LNCAP (cell line): ENCODE data around the gene CDKAL1.

Source experiments
- CTCF ChIP-seq: fragments of 450-650 bp; IDR thresholded peaks from 2 replicates; pipeline ENCODE4 v1.5.1; 2017; ENCODE audit warnings: mild to moderate bottlenecking

Gene CDKAL1

GRCh38 chr6:20605581-20605980 lies 71.3 kb downstream of the CDKAL1 start:
- TF ChIP-seq CTCF = no peak

DNA sequence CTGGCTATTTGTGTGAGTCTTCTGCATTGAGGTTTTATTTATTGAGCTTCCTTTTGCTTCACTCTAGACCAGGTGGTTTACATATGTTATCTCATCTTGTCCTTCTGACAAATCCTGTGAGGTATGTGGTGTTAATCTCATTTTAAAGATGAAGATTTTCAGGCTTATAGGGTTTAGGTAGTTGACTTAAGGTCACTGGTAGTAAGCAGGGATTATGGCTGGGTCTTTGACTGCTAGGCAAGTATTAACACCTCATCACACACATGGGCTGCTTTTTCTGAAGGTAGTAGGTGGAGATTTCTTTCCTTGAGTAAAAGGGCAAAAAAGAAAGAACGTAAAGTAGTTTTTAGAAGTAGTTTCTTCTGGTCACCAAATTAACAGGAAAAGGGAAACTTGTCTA lies 72.6 kb downstream of the CDKAL1 start:
- TF ChIP-seq CTCF = no peak

DNA sequence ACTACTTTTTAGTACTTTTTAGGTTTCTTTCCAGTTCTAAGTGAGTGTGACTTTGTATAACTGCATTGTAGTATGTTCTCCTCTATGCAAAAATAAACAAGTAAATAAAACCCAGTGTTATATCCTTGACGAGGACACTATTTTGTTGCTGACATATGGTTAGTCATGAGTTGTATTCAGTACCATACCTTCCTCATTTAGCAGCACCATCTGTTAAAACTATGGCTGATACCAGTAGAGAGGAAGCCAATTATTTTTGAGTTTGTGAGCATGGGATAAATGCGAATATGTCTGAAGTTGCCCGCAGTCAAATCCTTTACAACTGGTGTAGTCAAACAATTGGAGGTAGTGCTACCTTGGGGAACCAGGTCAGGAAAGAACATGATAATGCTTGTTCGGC lies 74.1 kb downstream of the CDKAL1 start:
- TF ChIP-seq CTCF = no peak

DNA sequence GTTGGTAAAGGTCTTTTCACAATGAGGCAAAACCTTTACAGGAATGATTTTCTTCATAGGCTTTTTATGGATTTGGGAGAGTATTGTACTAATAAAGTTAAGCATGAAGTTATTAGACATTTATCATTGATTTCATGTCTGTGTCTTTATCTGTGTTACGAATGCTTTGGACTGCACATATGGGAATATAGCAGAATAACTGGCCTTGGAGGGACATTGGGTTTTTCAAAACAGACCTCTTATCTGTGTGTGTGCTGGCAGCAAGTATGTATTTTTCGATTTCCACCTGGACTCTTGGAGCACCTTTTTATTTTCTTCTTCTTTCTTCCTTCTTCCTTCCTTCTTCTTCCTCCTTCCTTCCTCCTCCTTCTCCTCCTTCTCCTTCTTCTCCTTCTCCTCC lies 74.6 kb downstream of the CDKAL1 start:
- TF ChIP-seq CTCF = no peak

DNA sequence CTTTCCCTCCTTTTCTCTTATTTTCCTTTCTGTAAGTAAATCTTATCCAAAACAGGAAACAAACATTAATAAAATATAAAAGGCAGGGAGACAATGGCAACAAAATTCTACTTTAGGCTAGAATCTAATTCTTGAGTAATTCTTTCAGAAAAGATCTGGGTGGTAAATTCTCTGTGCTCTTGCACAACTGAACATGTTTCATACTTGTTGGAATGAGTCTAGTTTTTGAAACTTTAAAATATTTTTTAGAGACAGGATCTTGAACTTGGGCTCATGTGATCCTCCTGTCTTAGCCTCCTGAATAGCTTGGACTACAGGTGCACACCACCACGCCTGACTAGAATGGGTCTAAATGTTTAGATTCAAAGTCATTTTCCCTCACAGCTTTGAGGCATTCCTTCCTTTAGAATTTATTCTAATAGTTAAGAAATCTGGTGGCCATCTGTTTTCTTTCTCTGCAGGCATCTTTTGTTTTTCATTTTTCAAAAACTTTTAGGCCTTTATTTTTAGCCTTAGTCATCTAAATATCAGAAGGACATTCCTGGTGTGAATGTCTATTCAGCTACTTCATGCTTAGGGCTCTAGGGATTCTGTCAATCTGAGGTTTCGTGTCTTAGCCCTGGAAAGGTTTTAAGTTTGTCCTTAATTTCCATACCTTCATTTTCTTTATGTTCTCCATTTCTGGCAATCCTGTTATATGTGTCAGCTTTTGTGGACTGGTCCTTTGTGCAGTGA lies 76.5 kb downstream of the CDKAL1 start:
- TF ChIP-seq CTCF = no peak

DNA sequence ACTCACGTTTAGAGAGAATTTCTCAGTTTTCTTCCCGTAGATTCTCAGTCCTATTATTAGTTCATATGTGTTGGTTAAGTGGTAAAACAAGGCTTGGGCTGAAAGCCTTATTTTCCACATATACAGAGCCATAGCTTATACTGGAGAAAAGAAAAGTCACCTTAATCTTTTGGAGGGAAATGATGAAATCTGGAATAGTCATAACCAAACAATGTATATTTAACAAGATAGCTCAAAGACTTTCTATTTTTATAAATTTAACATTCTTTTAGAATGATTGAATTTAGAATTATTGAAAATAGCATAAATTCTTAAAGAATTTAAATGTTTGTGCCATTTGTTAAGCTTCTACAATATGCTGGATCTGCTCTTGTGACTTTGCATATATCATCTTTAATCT lies 85.8 kb downstream of the CDKAL1 start:
- no peak for TF ChIP-seq CTCF

DNA sequence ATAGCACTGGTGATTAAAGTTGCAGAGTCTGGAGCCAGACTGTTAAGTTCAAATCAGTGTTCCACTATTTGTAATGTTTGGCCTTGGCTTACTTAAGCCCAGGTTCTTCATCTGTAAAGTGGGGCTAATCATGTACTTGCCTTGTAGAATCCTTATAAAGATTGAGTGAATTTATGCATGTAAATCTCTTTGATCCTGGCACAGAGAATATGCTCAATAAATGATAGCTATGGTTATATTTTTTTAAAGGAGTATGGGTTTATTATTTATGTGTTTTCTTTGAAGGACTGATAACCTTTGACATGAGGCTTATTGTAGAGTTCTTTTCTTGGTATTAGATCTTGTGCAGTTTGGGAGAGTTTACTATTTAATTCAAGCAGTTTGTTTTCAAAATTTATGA lies 89.5 kb downstream of the CDKAL1 start:
- TF ChIP-seq CTCF = no peak

DNA sequence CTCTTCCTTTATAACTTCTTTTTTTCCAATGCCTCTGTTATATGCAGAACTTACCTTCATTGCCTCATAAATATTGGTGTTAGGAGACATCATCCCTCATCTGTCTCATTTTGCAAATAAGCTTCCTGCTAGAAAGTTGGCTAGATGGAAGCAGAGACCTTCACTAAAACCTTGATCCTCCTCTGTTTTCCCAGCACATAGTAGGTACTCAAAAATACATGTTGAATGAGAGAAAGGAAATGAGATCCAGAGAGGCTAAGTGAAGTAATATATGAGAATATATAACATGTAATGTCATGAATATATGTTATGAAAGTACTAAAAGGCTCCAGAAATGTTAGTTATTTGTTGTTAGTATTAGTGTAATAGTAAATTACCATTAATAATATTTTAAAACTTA lies 91.9 kb downstream of the CDKAL1 start:
- TF ChIP-seq CTCF = no peak
